ENCODE measurements around the gene SFT2D1.

GRCh38 chr6:166323395-166323794 lies 18.9 kb downstream of the SFT2D1 start:
- TF ChIP-seq CTCF (IDR thresholded peaks at IDR 0.05; ENCODE audit: insufficient read depth, low read length, poor library complexity, severe bottlenecking) (no peak), EZH2phosphoT487 (conservative IDR thresholded peaks at IDR 0.05; ENCODE audit: low read length) (no peak)
